SK-N-MC (cell line): Measurements from ENCODE around the gene SAMMSON.

ENCODE experiments used
- EZH2 ChIP-seq: fragments of 200-600 bp; sonication (generic); IDR thresholded peaks from one replicate; pipeline ENCODE4 v1.6.1; 2017; ENCODE audit warnings: antibody characterized with exemption
- POLR2AphosphoS5 ChIP-seq: IDR thresholded peaks from 2 replicates; pipeline ENCODE4 v1.6.1; 2012; ENCODE audit warnings: mild to moderate bottlenecking, low read depth, low read length, borderline replicate concordance

DNA sequence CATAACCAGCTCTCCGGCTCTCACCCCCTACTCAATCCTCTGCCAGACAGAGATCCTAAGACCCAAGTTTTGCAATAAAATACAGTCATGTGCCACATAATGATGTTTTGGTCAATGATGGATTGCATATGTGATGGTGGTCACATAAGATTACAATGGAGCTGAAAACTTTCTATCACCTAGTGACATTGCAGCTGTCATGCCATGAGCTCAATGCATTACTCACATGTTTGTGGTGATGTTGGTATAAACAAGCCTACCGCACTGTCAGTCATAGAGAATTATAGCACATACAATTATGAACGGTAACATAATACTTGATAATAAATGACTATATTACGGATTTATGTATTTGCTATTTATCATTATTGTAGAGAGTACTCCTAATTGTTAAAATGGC lies 26.9 kb upstream of the SAMMSON start:
- TF ChIP-seq POLR2AphosphoS5 (no peak), EZH2 (no peak)
